ENCODE data around the gene SNTG2.

Gene SNTG2

DNA sequence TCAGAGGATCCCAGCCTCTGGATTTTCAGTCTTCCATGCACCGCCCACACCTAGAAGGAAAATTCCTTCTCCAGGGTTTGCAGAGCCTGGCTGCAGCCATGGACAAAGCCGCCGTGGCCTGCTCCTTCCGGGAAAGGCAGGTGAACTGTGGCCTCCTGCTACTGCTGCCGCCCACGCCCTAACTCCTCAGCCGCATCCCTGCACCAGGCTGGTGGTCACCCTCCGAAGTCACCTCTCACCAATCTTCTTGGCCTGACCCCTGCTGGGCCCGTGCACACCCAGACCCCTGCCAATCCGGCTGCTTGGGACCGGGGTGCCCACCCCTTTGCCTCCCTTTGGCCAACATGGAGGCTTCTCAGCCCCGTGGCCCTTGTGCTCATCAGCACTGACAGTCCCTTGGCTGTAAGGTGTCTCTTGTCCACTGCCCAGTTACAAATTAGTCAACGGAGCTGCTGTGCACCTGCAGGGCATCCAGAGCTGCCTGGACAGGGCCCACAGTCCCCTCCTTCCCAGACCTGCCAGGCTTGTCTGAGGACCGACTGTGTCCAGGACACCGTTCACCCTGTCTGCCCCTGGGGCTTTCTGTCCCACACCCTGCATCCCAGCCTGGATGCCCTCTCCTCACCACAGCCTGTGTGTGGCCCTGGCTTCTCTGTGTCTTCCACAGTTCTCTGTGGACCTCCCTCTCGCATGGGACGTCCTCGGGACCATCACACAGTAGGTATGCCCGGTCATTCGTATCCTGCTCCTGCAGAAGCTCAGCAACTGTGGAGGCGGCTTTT lies 332.6 kb downstream of the SNTG2 start:
- DNase-seq (ENCODE audit: low spot score): no peak

DNA sequence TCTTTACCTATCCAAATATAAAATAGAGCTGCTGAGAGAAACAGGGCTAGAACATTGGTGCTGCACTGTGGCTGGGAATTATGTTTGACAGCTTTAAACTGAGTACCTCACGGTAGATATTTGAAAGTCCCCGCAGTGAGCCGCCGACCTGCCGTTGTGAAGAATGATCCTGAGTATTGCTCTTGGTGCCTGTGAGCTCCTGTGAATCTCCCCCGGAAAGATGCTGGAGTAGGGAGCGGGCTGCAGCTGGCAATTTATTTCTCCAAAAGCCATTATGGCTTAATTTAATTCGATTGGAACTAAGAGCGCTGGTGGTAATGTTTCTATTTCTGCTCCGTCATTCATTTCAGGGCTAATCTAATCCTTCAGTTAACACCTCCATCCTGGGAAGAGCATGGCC lies 333.2 kb downstream of the SNTG2 start:
- DNase-seq (ENCODE audit: low spot score): no peak

DNA sequence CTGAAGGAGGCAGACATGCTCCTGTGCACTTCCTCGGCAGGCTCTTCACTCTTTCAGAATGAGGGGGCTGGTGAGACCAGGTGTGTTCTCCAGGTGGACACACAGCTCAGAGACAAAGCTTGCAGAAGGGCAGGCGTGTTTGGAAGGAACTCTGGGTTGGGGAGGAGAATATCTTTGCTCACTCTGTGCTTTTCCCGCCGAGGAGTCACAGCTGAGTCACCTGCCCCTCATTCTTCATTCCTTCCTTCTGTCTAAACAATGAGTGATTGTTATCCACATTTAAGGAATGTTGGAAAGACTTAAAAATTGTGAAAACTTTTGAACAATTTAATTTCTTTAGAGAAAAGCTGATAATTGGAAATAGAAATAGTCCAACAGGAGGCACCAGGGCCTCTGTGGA lies 336.3 kb downstream of the SNTG2 start:
- no peak for DNase-seq (ENCODE audit: low spot score)

DNA sequence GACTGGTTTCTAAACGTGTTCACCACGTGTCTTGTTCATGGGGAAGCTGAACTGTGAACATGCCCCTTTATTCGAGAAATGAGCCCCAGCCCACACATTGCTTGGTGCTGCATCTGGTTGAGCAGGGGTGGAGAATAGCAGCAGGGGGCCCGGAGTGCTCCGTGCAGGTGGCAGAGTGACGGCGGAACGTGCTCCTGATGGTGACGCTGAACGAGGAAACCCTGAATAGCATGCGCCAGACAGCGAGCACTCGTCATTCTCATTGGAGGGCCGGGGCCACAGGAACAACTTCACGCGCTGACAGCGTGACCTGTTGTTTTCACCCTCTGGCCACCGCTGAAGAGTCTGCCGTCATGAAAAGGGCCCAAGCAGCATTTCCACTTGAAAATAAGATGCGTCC lies 336.8 kb downstream of the SNTG2 start:
- DNase-seq (ENCODE audit: low spot score): no peak

DNA sequence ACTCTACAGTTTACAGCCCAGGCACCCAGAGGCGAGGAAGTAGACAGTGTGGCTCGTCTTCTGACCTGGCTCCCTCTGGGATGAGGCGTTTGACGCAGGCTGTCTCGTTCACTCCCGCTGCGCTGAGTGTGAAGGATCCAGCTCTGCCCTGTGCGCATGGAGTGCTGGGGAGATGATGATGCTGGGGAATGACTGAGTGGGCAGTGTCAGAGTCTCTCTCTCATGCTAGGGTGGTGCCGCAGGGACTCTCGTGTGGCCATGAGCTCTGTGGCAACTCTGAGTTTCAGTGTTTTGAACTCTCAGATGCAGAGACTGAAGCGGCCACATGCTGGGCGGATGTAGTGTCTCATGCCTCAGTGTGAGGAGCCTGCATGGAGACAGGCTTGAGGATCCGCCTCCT lies 344.3 kb downstream of the SNTG2 start:
- DNase-seq (ENCODE audit: low spot score): no peak

DNA sequence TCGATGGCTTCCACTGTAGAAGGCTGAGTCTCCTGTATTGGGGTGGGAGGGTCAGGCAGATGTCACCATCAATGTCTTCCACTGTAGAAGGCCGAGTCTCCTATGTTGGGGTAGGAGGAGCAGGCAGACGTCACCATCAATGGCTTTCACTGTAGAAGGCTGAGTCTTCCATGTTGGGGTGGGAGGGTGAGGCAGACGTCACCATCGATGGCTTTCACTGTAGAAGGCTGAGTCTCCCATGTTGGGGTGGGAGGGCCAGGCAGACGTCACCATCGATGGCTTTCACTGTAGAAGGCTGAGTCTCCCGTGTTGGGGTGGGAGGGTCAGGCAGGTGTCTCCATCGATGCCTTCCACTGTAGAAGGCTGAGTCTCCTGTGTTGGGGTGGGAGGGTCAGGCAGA lies 345.1 kb downstream of the SNTG2 start:
- DNase-seq (ENCODE audit: low spot score): no peak

DNA sequence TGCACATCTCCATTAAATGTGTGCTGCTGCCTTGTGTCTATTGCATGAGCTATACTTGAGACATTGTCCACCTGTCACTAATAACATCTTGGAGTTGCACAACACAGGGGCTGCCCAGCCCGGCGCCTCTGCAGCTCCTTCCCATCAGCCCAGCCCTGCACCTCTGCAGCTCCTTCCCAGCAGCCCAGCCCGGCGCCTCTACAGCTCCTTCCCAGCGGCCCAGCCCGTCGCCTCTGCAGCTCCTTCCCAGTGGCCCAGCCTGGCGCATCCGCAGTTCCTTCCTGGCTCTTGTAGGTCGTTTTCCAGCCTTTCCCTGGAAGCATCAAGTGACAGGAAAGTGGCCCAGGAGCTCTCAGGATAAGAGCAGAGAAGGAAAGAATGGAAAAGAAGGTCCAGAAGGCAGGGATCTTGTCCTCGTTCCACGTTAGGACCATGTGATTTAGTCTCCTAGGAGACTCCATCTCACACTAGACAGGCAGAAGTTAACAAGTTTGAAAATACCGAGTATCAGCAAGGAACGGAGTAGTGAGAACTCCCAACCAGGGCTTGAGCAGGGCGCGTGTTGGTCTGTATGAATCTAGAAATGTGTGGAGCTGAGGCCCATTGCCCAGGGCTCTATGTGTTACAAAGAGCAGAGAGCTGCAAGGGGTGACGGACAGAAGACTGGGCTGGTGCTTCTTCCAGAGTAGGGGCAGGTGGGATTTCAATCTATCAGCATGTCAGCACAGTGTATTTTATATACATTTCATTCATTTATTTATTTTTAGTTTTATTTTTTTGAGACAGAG lies 346.9 kb downstream of the SNTG2 start:
- DNase-seq (ENCODE audit: low spot score): no peak

DNA sequence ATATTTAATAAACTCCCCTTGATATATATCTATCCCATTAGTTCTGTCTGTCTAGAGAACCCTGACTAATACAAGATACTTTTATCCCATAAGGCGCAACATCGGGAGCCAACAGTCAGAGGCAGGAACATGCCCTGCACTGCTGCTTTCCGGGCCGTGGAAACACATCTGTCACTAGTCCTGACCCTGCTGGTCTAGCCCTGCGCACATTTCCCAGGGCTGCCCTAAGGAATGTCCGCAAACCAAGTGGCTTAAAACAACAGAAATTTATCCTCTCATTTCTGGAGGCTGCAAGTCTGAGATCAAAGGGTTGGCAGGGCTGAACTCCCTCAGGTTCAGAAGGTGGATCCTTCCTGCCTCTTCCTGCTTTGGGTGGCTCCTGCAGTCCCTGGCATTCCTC lies 348.4 kb downstream of the SNTG2 start:
- no peak for DNase-seq (ENCODE audit: low spot score)

DNA sequence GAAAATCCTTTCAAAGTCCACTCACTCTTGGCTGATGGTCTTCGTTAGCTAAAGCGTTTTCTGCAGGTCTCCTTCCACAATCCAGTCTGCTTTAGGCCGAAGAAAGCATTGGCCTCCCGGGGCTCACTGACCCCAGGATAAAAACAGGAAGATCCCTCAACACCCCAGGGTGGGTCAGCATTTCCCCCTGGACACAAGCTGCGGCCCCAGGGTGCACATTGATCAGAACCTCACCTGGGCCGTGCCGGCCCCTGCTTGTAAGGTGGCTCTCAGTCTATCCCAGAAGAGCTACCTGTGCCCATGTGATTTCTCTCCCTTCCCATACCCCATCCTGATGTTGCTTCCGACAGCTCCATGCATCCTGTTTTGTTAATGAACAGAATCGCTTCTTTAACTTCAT lies 349.6 kb downstream of the SNTG2 start:
- DNase-seq (ENCODE audit: low spot score): no peak

DNA sequence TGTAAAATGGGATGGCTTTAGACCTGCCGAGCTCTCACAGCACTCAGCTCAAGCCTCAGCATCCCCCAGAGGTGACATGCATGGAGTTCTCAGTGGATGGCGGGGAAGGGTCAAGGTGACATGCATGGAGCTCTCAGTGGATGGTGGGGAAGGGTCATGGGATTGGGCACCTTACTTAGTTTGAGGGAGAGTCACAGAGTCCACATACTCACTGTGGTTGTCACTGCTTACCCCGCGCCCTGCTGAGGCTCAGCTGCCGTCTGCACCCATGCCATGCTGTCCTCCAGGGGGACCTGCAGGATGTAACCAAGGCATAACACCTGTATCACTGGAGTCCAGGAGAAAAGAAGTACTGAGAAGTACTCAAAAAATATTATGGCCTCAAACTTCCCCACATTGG lies 350.4 kb downstream of the SNTG2 start:
- DNase-seq (ENCODE audit: low spot score): no peak

DNA sequence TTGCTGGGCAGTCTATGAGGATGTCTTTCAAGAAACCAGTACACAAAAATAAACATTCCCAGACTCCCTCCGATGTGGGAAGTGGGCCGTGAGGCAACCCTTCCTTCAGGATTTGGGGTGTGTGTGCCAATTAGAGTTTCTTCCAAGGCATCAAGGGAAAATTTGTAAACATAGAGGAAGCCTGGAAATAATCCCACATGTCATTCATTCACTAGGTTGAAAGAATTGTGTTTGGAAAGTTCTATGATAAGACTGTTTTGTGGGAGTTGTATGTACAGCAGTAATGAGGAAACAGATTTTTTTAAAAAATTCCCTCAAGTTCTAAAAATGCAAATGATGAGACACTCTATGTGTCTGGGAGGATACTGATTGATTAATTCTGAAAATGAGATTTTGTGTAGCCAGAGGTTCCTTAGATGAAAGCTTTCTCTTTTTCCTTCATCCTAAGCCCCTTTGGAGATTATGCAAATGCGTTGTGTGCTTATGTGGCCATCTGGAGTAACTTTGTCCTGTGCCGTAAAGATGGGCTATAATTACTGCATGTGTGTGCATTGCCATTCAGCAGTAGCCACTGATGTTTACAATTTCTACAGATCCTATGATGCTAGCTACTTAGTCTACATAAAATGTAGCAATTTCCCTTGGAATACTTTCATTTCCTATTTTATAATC lies 354.8 kb downstream of the SNTG2 start:
- no peak for DNase-seq (ENCODE audit: low spot score)

DNA sequence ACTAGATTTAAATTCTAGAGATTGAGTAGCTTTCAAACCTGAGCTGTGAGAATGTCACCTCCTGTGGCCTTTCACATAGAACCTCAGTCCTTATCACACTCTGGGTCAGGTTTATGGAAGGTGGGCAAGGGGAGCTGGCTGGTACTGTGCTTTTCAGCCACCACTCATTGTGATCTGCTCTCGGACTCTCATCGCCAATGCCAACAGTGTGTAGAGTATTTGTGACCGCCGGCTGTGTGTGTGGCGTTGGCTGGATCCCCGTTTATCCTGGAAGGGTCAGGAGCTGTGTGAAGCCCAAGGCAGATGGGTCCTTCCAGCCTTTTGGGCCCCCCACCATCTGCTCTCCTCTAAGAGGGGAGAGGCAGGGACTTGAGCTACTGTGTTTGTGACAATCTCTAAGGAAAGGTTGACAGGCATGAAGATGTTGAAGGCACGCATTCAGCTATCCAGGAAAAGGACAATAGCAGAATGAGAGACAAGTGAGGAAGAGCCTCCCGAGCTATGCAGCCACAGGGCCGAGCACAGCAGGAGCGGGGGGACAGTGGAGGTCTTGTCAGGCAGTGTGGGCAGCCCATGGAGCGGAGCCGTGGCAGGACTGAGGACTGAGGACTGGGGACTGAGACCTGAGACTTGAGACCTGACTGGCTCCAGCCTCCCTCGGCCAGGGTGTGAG lies 355.5 kb downstream of the SNTG2 start:
- DNase-seq (ENCODE audit: low spot score): no peak

DNA sequence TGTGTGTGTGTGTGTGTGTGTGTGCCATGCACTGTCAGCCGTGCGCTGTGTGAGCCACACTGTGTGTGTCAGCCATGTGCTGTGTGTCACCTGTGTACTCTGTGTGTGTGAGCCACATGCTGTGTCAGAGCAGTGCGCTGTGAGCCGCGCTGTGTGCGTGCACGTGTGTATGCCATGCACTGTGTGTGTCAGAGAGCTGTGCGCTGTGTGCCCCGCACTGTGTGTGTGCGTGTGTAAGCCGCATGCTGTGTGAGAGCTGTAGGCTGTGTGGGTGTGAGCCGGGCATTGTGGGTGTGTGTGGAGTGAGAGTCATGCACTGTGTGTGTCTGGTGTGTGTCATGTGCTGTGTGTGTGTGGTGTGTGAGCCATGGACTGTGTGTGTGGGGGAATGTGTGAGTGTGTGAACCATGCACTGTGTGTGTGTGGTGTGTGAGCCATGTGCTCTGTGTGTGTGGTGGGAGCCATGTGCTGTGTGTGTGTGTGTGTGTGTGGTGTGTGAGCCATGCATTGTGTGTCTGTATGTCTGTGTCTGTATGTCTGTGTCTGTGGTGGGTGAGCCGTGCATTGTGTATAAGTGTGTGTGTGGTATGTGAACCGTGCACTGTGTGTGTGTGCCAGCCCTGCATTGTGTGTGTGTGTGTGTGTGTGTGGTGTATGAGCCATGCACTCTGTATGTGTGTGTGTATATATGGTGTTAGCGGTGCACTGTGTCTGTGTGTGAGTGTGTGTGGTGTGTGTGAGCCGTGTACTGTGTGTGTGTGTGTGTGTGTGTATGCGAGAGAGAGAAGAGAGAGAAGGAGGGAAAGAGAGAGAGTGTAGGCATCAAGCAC lies 356.3 kb downstream of the SNTG2 start:
- no peak for DNase-seq (ENCODE audit: low spot score)

DNA sequence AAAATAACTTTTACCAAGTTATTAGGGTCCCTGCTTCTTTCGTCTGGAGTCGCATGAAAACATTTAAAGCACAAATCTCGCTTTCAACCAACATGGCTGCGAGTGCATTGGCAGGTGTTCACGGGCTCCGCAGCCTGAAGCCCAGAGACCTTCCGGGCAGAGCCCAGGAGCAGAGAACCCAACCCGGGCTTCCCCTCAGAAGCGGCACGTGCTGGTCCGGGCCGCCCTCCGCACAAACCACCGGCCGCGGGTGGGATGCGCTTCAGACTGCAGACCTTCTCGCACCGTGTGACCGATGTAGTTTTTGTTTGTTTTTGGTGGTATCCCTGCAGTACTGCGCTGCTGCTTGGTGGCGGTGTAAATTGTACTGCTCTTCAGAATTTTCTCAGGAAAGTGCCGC lies 357.0 kb downstream of the SNTG2 start:
- no peak for DNase-seq (ENCODE audit: low spot score)

DNA sequence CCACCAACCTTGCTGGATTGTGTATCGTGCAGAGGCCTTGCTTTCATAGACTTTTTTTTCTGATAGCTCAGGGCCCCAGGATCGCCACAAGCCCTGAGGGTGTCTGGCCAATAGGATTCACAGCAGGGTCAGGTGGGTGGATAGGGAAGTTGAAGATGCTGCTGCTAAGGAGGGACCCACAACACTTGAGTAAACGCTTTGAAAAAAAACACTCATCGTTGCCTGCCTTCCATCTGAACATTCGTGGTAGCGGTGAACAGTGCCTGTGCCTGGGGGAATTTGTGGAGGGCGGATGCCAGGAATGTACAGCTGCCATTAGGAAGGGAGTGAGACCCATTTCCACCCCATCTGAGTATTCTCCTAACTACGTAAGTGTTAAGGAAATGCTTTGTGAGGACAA lies 358.0 kb downstream of the SNTG2 start:
- DNase-seq (ENCODE audit: low spot score): no peak

DNA sequence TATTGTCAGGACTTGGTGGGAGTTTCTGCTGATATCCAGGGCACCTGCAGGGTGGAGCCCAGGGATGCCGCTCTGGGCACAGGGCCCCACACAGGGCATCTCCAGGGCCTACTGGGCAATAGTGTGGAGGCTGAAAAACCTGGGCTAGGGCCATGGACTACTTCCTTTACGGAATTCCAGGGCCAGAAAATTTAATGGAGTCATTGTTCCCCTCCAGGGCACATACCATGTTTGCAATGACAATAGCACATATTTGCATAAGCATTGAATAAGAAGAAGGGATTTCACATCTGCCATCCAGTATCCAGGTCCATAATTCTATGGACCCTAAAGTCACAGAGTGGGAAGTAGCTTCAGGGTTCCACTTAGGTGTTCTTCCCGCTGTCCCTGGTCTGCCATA lies 358.9 kb downstream of the SNTG2 start:
- DNase-seq (ENCODE audit: low spot score): no peak

DNA sequence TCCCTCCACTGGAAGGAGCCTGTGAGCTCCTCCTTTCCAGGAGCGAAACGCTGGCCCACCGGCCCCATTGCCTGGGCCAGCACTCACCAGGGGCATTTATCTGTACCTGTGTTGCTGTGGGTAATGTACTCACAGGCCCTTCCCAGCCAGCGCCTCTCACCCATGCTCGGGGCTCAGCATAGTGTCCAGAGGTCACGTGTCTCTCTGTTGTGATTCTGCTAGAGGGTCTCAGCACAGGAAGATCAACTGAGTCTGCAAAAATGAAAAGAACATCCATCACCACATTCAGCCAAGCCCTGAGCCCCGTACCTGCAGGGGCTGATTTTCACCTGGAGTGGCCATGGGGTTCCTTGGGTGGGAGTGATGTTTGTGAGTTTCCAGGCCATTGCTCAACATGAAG lies 359.6 kb downstream of the SNTG2 start:
- no peak for DNase-seq (ENCODE audit: low spot score)

DNA sequence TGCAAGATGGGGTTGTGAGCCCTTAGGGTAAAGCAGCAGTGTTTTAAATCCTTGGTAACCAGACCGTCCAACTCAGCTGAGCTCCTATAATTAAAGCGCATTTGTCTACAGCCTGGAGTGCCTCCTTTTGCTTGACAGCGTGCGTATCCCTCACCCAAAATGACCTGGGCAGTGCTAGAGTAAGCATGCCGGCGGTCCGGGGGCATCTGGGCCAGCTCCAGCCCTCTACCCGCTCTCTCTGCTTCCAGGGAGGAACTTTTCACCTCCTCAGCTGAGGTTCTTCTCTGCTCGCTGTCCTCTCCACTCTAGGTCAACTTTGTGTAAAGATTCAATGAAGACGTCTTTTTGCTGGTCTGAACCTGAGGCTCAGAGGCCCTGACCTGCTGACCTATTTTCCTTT lies 360.2 kb downstream of the SNTG2 start:
- DNase-seq (ENCODE audit: low spot score): no peak

DNA sequence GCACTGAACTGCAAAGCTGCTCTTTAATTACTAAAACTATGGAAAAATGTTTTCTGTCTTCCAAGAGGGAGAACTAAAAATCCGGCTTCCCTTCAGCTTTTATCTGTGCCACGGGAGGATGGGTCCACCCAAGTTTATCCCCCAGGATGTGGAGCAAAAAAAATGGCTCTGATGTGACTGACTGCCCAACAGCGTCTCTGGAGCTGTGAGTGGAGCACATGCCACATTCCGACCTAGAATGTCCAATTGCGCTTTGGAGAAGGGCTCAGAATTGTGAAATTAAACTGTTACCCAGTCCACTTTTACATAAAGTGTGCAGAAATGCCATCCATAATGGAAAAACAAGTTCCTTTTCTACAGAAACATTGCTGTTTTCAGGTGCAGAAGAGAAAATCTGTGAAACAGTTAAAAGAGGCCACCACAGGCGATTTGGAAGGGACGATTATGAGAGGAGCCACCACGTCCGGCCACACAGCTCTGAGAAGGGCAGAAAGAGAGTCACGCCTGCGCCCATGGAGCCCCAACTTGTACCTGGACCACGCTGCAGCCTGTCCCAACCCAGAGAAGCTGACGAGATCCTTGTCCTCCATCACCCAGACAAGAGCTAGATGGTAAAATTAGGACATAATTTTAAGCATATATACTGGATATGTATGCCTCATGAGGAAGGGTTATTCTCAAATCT lies 362.7 kb downstream of the SNTG2 start:
- DNase-seq (ENCODE audit: low spot score): no peak

DNA sequence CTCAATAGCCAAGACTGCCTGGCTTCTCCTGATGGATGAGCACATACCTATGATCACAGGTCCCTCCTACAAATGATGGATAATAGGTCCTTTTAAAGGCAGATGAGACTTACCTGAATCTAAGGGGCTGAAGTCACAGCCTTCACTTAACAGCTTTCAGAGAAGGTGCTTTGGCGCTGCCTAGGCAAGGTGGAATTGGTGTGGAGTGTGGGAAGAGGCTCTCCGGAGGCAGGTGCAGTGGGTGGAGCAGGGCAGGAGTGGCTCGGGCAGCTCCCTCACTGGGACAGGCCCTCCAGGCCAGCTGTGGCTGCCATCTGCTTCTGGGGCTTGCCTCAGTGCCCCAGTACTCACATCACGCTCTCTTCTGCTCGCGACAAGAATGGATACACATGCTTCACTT lies 363.6 kb downstream of the SNTG2 start:
- DNase-seq (ENCODE audit: low spot score): no peak

DNA sequence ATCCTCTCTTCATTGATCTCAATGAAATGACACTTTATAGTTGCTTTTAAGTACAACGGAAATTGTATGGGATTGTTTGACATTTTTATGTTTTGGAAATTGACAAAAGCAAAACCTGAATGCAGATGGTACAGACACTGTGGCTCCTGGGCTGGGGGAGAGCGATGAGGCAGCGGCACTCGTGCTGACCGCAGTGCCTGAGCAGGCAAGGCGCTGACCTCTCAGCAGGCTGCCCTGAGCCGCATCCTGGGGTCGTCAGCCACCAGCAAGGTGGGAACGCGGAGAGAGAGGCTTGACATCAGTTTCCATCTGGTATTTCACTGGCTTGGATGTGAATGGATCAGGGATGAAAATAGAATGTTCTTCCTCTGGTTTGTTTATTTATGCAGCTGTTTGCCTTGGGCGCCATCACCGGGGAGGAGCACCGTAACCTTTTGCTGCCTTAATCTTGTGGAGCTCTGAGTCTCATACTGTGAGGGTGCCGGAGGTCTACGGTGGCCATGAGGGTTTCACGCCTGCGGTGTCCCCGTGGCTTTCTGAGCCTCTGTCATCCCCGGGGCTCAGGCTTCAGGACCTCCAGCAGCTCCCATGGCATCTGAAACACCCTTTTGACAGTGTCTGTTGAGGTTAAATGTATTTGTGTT lies 367.8 kb downstream of the SNTG2 start:
- no peak for DNase-seq (ENCODE audit: low spot score)

Data from SW480 (cell line).